K562 (cell line): ENCODE data around the gene NRP1. TPM values are rescaled to one million over a fixed set of nuclear protein-coding genes. Genes with fewer than 3 reads are reported as not detected.

Experiments
- ATAC-seq: fragments of 200-7000 bp; cut with Tn5 transposase; 3 replicates; pipeline ENCODE4 v1.9.1; 2020; ENCODE audit warnings: moderate library complexity
- BruUV-seq: library from RNA; stranded (reverse); fragments of 400-500 nt; replicated peaks from 2 replicates; lab custom pipeline; 2021; lab: Mats Ljungman, UMichigan
- CTCF ChIA-PET: fragments of 300-600 bp; formaldehyde crosslinking; extraction: SDS; loops from one replicate; lab custom pipeline; 2021; ENCODE audit warnings: low intra/inter-chr PET ratio; lab: Yijun Ruan, JAX
- POLR2A ChIA-PET: fragments of 300-600, 350-650 bp; sonication (Branson Sonifier 250); formaldehyde crosslinking; extraction: SDS; loops from one replicate; lab custom pipeline; 2021; ENCODE audit warnings: antibody characterized with exemption, inconsistent platforms; lab: Yijun Ruan, JAX
- DNase-seq, 4 experiments: peaks; one replicate each; pipeline versions ENCODE4 v3.0.0 to v3.0.0-alpha.2; 2011 to 2018; ENCODE audit warnings: low spot score in 3 of 4, mixed read lengths in 3 of 4; ENCODE audit errors: extremely low read depth in 1 of 4
- FAIRE-seq: peaks from 2 replicates; lab custom pipeline; 2011; peaks lifted over from hg19 to GRCh38; lab: Jason Lieb, UNC
- H2AFZ ChIP-seq: 2 replicates; pipeline ENCODE4 v1.6.0; 2011; ENCODE audit warnings: low read depth, low read length, control low read depth, inconsistent platforms
- H3K27ac ChIP-seq: fragments of 200-600 bp; 3 replicates; pipeline ENCODE4 v1.8.0; 2011; ENCODE audit warnings: low read depth, mild to moderate bottlenecking, control low read depth, inconsistent platforms, low read length, moderate library complexity, mixed read lengths; ENCODE audit errors: extremely low read depth
- H3K27me3 ChIP-seq, 2 experiments: fragments of 300-600 bp in 1 of 2; 2 replicates in 1 of 2; 3 replicates in 1 of 2; pipeline versions ENCODE4 v1.6.0 to v1.8.0; 2011; ENCODE audit warnings: inconsistent platforms in 2 of 2, low read length in 2 of 2, mild to moderate bottlenecking in 1 of 2, mixed read lengths in 1 of 2, moderate library complexity in 1 of 2; ENCODE audit not compliant: control insufficient read depth in 2 of 2, insufficient read depth in 2 of 2
- H3K36me3 ChIP-seq: fragments of 300-600 bp; 3 replicates; pipeline ENCODE4 v1.8.0; 2011; ENCODE audit warnings: mild to moderate bottlenecking, low read length, inconsistent platforms; ENCODE audit not compliant: control insufficient read depth, insufficient read depth
- H3K4me1 ChIP-seq, 2 experiments: fragments of 200-600 bp in 1 of 2; replicated peaks in 1 of 2; 2 replicates in 1 of 2; 3 replicates in 1 of 2; pipeline versions ENCODE4 v1.5.1 to v1.8.0; 2011; ENCODE audit warnings: inconsistent platforms in 2 of 2, low read length in 2 of 2, mild to moderate bottlenecking in 1 of 2, mixed read lengths in 1 of 2, moderate library complexity in 1 of 2; ENCODE audit not compliant: control insufficient read depth in 2 of 2, insufficient read depth in 2 of 2
- H3K4me2 ChIP-seq: 2 replicates; pipeline ENCODE4 v1.6.1; 2011; ENCODE audit warnings: low read length, control low read depth, inconsistent platforms, mixed read lengths; ENCODE audit not compliant: insufficient read depth
- H3K4me3 ChIP-seq: fragments of 200-600 bp; sonication (generic), shearing (Covaris generic); 2 replicates; pipeline ENCODE4 v1.5.1; 2016; ENCODE audit warnings: control low read depth, inconsistent platforms
- H3K79me2 ChIP-seq: fragments of 200-600 bp; 3 replicates; pipeline ENCODE4 v1.8.0; 2011; ENCODE audit warnings: low read length, inconsistent platforms; ENCODE audit not compliant: control insufficient read depth, insufficient read depth
- H3K9ac ChIP-seq, 2 experiments: 2 replicates each; pipeline versions ENCODE4 v1.6.0 to v1.6.1; 2011; ENCODE audit warnings: low read depth in 2 of 2, low read length in 2 of 2, control low read depth in 1 of 2, inconsistent platforms in 1 of 2, mild to moderate bottlenecking in 1 of 2, mixed read lengths in 1 of 2; ENCODE audit not compliant: insufficient read depth in 1 of 2
- H3K9me1 ChIP-seq: one replicate; pipeline ENCODE4 v1.6.0; 2011; ENCODE audit warnings: inconsistent platforms, mild to moderate bottlenecking, low read length, moderate library complexity; ENCODE audit not compliant: control insufficient read depth, insufficient read depth
- H3K9me3 ChIP-seq: replicated peaks from 2 replicates; pipeline ENCODE4 v1.5.1; 2011; ENCODE audit warnings: low read depth, low read length, inconsistent platforms; ENCODE audit not compliant: control insufficient read depth, insufficient read depth
- H4K20me1 ChIP-seq: replicated peaks from 2 replicates; pipeline ENCODE4 v1.6.1; 2011; ENCODE audit warnings: low read length, inconsistent platforms, mixed read lengths; ENCODE audit not compliant: control insufficient read depth, insufficient read depth
- C11orf30 ChIP-seq: fragments of 450-650 bp; IDR thresholded peaks from 2 replicates; pipeline ENCODE4 v1.6.1; 2016; ENCODE audit warnings: low read depth, mild to moderate bottlenecking
- CBX5 ChIP-seq: IDR thresholded peaks from 2 replicates; pipeline ENCODE4 v1.6.1; 2014; ENCODE audit warnings: low read depth, borderline replicate concordance
- GABPA ChIP-seq: fragments of 200-800 bp; sonication (Bioruptor generic); conservative IDR thresholded peaks from 2 replicates; pipeline ENCODE4 v1.6.1; 2016; ENCODE audit warnings: low read depth, missing genetic modification characterization, missing compliant biosample characterization
- MEIS2 ChIP-seq: fragments of 450-650 bp; IDR thresholded peaks from 2 replicates; pipeline ENCODE4 v1.6.1; 2014; ENCODE audit warnings: mild to moderate bottlenecking; ENCODE audit not compliant: partially characterized antibody
- NR2C2 ChIP-seq, 2 experiments: fragments of 200-800 bp in 1 of 2; sonication (Bioruptor generic) in 1 of 2; sonication (generic) in 1 of 2; formaldehyde crosslinking in 1 of 2; IDR thresholded peaks; 2 replicates each; pipeline versions ENCODE4 v1.6.1 to v1.8.0; 2016 to 2022; ENCODE audit warnings: mild to moderate bottlenecking in 1 of 2, missing compliant biosample characterization in 1 of 2, missing genetic modification characterization in 1 of 2, missing genetic modification reagents in 1 of 2
- OTX1 ChIP-seq: fragments of 450-650 bp; formaldehyde crosslinking; IDR thresholded peaks from 2 replicates; pipeline ENCODE4 v1.4.0; 2022; ENCODE audit warnings: mild to moderate bottlenecking
- POLR2AphosphoS2 ChIP-seq: IDR thresholded peaks from 2 replicates; pipeline ENCODE4 v1.6.1; 2012; ENCODE audit warnings: low read length, improper control_type of control experiment
- ZNF217 ChIP-seq: sonication (generic); formaldehyde crosslinking; IDR thresholded peaks from 2 replicates; pipeline ENCODE4 v1.8.0; 2022; ENCODE audit warnings: mild to moderate bottlenecking, missing genetic modification reagents
- WGBS: fragments of 100-300 bp; shearing (Covaris generic); methylation state at CpG from one replicate; pipeline ENCODE4 v1.1.6; 2016; ENCODE audit warnings: low coverage, mixed read lengths; ENCODE audit not compliant: insufficient coverage; ENCODE audit errors: missing lambda C conversion rate; 5-methylcytosine and 5-hydroxymethylcytosine counted together
- in situ Hi-C: fragments of 300-500 bp; cut with MboI; formaldehyde crosslinking; loops from 4 replicates; pipeline ENCODE4 v1.15.0; 2018; ENCODE audit warnings: inconsistent platforms, mixed read lengths
- intact Hi-C: fragments of 100-400 bp; cut with micrococcal nuclease; formaldehyde crosslinking; loops from 2 replicates; pipeline ENCODE4 v1.14.2; 2022
- polyA plus RNA-seq, 8 experiments: library from polyadenylated mRNA; depleted of rRNA in 4 of 8; stranded (reverse) in 5 of 8; unstranded in 3 of 8; fragments of >200 nt; fragmentation: Nextera tagmentation in 2 of 8; fragmentation: Illumina TruSeq in 1 of 8; extraction: Ambion mirVana in 2 of 8; extraction: Trizol in 1 of 8; gene quantifications; 2 replicates each; pipeline versions ENCODE4 v1.2.1 to v1.2.3, GENCODE V29; 2011 to 2014; ENCODE audit warnings: inconsistent platforms in 1 of 8, missing spikeins in 1 of 8
- total RNA-seq, 7 experiments: library from RNA; depleted of rRNA in 6 of 7; stranded (reverse); fragments of >200 nt in 6 of 7; fragmentation: Illumina TruSeq in 2 of 7; extraction: Trizol in 2 of 7; gene quantifications; 2 replicates each; pipeline versions ENCODE4 v1.2.1 to v1.2.3, GENCODE V29; 2011 to 2021; ENCODE audit warnings: low replicate concordance in 1 of 7

NRP1 gene
- total and polyA plus RNA-seq, 9 of the 15 experiments (the other 6 are each of a cell fraction or from before 2014, with no cell fraction given), result 0.01 to 0.38 (median 0.04) TPM; not detected in 5

DNA sequence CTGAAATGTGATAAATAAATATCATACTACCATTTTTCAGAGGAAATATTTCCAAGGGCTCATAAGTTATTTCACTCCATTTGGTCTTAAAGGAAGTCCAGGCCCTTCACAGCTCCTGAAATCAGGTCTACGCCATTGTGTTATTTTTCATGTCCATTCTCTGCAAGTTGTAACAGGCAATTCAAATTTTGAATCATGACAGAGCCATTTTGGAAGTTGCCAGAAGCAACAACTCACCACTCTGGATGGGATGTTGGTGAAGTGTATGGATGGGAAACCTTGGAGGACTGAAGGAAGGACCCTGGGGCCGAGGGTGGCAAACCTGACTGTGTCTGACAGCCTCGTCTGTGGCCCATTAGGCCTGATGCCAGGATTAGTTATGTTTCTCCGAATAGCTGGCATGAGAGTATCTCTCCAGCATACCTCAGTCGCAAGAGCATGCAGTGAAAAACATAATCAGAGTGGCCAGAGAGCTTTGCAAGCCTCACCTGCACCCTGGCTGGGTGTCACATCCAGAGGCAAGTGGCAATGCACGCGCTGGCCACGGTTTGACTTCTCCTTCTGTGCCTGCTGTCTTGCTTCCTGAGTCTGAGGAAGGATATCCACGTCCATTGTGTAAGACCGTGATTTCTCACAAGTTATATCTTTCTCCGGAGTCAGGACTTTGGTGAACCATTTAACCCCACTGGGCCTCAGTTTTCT lies 87.1 kb downstream of the NRP1 start (continued):
- TF ChIP-seq NR2C2 (CRISPR knock-in tag; IDR thresholded peaks at IDR 0.05) (no peak), NR2C2 (tag; IDR thresholded peaks at IDR 0.05) (no peak), ZNF217 (CRISPR knock-in tag) (no peak), OTX1 (CRISPR knock-in tag) (no peak), GABPA (tag) (no peak), CBX5 (no peak), POLR2AphosphoS2 (no peak)

DNA sequence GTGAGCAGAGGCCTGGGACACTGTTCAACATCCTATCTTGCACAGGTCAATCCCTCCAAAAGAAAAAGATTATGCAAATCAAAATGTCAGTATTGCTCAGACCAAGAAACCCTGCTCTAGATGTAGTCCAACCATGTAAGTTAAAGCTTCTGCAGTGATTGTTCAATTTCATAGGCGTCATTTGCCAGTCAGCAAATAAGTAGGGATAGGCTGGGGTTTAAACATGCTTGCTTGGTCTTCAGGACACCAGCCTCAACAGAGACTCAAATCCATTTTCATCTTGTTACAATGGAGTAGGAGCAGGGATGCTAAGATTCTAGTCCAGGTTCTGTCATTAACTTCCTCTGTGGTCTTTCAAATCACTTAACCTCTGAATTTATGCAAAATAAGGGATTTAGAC lies 89.1 kb downstream of the NRP1 start:
- Histone ChIP-seq H3K79me2 (no peaks in the 10 kb centered on the region), H3K9me3 (no peaks in the 10 kb centered on the region), H3K36me3 (no peaks in the 10 kb centered on the region), H2AFZ (no peak overlapping the region), H3K27ac (no peak overlapping the region), H3K9me1 (no peaks in the 10 kb centered on the region), H3K4me3 (no peak overlapping the region), H3K4me1 (no peaks in the 10 kb centered on the region), H3K27me3 (no peaks in the 10 kb centered on the region; a peak in 1 of 5 replicates), H3K4me2 (no peak overlapping the region), H4K20me1 (no peaks in the 10 kb centered on the region), H3K9ac (no peak overlapping the region)
- intact Hi-C loops, result no loop called here
- DNase-seq (no peak), ATAC-seq (no peak), FAIRE-seq (no peak)
- ChIA-PET CTCF (no interaction called here), POLR2A (no interaction called here)
- in situ Hi-C loops, result no loop called here
- WGBS, result 0% methylated on average over 1 of the region's 1 CpG
- BruUV-seq, result no TSS peak
- 0 out of 2 replicates have a peak, but pooled peaks have one; percentile 5 for TF ChIP-seq C11orf30
- no peak for TF ChIP-seq MEIS2
